KBM-7 (cell line): ENCODE data around the gene ZBED2.
"Not testable (repeated sequence)": the region's sequence is repeated elsewhere in the genome, so short reads cannot be mapped to it uniquely, and the experiment has no call there.

ENCODE experiments used
- DNase-seq: peaks from one replicate; pipeline ENCODE4 v3.0.0-alpha.2; 2015
- in situ Hi-C: fragments of 300-500 bp; cut with MboI; formaldehyde crosslinking; loops from 2 replicates; pipeline ENCODE4 v1.14.3; 2020; ENCODE audit warnings: low sequenced_read_pairs, low pct_unique_long_range_greater_than_20kb, mixed read lengths

Gene ZBED2

DNA sequence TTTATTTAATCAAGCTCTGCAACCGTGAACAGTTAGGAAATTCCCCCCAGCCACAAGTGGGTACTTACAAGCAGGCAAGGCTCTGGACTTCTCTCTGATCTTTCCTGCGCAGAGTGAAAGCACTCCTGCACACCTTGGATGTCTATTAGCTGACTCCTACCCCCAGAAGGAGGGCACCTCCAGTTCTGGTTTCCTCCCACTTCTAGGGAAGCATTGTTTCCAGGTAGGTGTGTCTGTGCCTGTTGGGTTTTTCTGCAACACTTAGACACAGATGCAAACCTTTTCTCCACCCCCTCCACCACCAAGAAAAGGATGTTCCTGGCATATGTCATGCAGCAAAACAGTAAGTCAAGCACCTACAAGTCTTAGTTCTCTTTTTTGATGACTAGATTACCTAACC lies at the start of gene ZBED2:
TSS of gene ZBED2 (minus strand) at position 115 of the 400 bp plus-strand sequence. CDS start 1,145 bp downstream, outside the sequence.
- no peak for DNase-seq
- in situ Hi-C loops = no loop called here

GRCh38 chr3:111639316-111639715 lies 44.2 kb upstream of the ZBED2 start:
- DNase-seq = no peak
- in situ Hi-C loops = no loop called here

DNA sequence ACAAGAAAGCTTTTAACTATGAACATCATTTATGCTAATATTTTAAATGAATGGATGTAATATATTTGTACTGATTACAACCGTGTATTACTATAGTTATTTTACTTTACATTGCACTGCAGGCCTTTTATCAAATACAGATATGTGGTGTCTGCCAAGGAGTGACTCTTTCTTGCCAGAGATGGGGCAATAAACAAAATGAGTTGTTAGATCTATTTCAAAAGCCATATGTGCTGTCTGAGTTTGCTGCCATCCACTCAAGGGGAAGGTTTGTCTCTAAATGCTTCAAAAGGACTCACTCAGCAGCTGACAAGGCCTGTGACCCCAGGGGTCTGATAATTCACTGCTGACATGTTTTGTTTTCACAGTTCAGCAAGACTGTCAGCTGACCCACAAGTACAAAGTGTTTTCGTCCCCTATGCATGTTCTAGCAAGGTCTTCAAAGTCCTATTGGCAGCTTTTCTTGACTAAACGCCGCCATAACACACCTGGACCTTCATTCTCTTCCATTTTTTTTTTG lies 41.3 kb upstream of the ZBED2 start:
- DNase-seq = no peak
- in situ Hi-C loops = no loop called here

DNA sequence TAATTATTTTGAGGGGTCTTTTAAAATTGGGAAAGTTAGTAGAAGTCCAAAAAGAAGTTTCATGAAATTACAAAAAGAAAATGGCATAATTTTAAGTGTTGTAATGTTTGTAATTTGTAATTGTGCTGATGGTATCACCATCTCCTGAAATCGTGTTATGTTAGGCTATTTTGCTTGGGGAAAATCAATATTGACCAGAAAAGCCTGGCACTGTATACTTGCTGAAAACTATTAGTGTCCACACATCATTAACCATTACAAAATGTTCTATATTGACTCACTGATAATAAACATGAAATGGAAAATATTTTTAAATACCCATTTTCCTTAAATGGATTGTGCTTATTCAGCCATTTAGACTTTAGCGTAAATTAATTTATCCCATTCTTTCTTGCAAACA lies 40.3 kb upstream of the ZBED2 start:
- DNase-seq = no peak
- in situ Hi-C loops = no loop called here

DNA sequence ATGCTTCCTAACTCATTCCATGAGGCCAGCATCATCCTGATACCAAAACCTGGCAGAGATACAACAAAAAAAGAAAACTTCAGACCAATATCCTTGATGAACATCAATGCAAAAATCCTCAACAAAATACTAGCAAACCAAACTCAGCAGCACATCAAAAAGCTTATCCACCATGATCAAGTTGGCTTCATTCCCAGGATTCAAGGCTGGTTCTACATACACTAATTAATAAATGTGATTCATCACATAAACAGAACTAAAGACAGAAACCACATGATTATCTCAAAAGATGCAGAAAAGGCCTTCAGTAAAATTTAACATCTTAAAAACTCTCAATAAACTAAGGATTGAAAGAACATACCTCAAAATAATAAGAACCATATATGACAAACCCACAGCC lies 35.5 kb upstream of the ZBED2 start:
- DNase-seq, in situ Hi-C loops: not testable (repeated sequence)

DNA sequence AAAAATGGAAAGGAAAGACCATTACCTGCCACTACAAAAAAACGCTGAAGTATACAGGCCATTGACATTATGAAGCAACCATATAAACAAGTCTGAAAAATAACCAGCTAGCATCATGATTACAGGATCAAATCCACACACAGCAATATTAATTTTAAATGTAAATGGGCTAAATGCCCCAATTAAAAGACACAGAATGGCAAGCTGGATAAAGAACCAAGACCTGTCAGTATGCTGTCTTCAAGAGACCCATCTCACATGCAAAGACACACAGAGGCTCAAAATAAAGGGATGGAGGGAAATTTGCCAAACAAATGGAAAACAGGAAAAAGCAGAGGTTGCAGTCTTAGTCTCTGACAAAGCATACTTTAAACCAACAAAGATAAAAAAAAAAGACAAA lies 33.9 kb upstream of the ZBED2 start:
- DNase-seq, in situ Hi-C loops: not testable (repeated sequence)

DNA sequence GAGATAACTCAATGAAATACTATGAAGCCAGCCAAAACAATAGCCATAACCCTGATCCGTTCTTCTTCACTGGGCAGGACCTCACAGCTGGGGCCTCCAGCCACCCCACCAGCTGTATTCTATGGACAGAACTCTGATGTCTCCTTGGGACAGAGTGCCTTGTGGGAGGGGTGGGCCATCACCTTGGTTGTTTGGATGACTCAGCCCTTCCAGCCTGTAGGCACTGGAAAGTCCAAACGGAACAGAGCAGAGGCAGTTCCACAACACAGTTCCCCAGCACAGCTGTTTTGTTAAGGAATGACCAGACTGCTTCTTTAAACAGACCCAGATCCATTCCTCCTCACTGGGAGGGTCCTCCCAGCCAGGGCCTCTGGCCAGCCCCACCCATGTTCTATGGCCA lies 31.9 kb upstream of the ZBED2 start:
- no peak for DNase-seq
- in situ Hi-C loops = no loop called here

DNA sequence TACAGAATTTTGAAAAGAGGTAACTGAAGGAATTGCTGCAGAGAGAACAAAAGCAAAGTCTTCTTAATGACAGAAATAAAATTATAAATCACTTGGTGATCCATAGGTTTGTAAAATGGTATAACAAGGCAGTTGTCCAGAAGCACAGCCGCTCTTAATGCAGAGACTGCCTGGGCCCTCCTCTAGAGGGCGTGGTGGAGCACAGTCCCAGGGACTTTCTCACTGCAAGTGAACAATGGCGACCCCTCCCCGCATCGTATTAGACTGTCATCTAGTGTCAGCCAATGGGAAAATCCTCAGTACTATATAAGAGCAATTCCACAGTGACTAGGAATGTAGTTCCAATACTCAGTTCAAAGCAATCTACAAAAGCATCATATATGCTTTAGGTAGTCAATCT lies 26.4 kb upstream of the ZBED2 start:
- in situ Hi-C loops = no loop called here

GRCh38 chr3:111619833-111620232 lies 24.7 kb upstream of the ZBED2 start:
- in situ Hi-C loops = no loop called here
- no peak for DNase-seq

More for the DNA sequence above, 26.4 kb upstream of the ZBED2 start:
- DNase-seq = peak; percentile 8

- in situ Hi-C loops = no loop called here
- DNase-seq = no peak
These were observed 23.8 kb upstream of the ZBED2 start for GRCh38 chr3:111618945-111619344.

DNA sequence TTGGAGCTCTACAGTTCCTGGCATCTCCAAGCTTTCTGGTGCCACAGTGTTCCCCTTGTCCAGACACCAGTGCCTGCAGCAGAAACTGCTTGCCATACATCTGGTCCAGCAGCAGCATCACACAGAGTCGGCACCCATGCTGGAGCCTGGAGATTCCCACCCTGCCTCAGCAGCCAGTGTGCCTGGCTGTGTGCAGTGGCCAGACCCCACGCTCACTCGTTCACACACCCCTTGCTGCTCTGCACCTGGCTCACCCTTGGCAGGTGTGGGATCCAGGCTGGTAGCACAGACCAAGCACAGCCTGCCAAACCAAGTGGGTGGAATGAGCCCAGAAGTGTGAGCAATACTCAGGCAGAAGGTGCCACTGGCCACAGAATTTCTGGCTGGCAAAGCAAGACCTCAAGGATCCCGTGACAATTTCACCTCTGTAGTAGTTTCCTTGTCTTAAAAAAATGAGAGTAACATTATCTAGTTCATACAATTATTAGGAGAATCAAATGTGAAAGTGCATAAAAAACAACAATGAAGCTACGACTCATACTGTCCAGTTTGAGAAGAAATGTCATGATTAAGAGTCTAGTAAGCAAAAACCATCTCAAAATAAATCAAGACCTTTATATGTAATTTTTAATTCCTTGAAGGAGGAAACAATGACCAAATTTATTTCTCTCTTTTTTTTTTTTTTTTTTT lies 22.9 kb upstream of the ZBED2 start:
- no peak for DNase-seq
- in situ Hi-C loops = no loop called here

GRCh38 chr3:111617406-111617805 lies 22.3 kb upstream of the ZBED2 start:
- no peak for DNase-seq
- in situ Hi-C loops = no loop called here

DNA sequence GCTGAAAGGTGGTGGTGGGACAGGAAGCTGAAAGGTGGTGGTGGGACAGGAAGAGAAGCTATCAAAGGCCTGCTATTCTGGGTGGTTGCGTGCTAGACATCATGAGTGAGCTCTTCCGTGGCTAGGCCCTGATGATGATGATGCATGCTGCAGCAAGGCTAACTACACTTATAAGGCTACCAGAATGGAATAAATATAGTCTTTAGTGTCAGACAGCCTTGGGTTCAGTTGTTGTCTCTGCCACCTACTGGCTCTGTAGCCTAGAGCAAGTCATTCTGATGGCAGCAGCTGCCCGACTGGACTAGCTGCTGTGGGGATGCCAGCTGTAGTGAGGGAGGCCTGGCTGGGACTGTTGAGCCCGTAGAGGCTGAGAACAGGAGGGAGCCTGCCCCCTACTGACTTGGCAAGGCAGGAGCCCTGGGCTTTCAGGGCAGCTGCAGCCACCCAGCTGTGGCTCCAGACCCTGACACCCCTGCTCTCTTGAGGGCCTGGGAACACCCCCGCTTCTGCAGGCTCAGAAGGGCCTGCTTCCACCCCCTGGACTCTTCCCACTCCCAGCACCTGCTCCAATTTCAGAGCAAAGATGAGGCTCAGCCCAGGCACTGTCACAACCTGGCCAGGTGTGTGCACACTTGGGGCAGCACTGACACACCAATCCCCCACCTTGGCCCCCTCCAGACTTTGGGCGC lies 21.4 kb upstream of the ZBED2 start:
- DNase-seq = no peak
- in situ Hi-C loops = no loop called here

GRCh38 chr3:111615880-111616279 lies 20.7 kb upstream of the ZBED2 start:
- in situ Hi-C loops = no loop called here
- DNase-seq = no peak

- in situ Hi-C loops = no loop called here
- no peak for DNase-seq
These were observed 18.1 kb upstream of the ZBED2 start for GRCh38 chr3:111613294-111613693.

DNA sequence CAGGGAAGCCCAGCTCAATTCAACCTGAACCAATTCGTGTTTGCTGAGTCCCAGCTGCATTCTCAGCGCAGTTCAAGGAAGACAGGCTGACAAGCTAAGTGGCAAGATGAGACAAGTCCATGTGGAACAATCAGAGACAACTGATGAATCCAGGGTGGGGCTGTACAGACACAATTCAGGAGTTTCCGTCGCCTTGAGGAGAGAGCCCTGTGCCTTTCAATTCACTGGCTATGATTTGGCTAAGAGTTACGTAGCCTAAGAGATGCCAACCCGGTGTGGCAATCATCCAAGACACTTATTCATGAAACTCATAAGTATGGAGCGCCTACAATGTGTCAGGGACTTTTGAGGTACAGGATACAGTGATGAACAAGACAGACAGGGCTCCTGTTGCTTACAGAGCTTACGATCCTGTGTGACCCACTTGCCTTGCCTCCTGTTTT lies 15.5 kb upstream of the ZBED2 start:
- in situ Hi-C loops = no loop called here
- DNase-seq = no peak

DNA sequence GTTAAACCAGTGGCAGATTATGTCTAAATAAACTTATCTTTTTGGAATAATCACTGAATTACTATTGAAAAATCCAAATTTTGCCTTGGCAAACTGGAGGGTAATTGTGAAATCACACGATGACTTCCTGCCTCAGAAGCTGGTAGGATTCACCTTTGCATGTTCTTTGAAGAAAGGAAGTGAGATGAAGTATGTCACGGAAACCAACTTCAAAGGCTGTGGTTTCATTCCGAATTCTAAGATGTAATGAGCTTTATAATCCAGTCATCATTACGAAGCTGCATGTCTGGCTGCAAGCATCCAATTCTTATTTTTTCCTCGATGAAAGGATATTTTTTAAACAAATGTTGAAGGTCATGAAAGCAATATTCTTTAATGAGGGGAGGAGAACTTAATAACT lies 15.0 kb upstream of the ZBED2 start:
- peak; percentile 2 for DNase-seq
- in situ Hi-C loops = no loop called here

DNA sequence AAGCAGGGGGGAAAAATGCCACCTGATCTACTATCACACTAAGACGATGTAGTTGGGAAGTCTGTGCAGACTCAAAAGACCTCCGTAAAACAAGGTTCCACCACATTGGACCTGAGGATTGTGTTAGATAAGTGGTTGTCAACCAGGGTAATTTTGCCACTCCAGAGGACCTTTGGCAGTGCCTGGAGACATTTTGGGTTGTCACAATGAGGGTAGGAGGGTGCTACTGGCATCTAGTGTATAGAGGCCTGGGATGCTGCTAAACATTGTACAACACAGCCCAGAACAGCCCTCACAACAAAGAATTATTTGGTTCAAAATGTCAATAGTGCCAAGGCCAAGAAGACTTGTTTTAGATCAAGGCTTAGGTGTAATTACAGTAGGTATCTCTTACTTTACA lies 14.6 kb upstream of the ZBED2 start:
- in situ Hi-C loops = no loop called here
- DNase-seq = no peak

DNA sequence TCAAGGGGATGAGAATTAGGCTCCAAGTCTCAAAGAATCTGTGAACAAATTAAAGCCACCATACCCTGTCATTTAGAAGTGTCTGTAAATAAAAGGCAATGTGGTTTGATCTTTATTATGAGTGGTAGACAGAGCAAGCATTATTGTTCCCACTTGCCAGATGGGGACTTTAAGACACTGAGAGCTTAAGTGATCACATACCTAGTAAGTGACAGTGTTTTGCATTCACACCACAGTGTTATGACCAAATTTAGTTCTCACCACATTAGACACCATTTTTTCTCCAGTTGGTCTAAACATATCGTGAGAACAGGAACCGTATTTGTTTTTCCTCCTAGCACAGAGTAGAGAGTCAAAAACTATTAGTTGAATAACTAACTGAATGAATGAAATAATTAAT lies 13.2 kb upstream of the ZBED2 start:
- in situ Hi-C loops = no loop called here
- DNase-seq = no peak

GRCh38 chr3:111607240-111607920 lies 12.2 kb upstream of the ZBED2 start:
- in situ Hi-C loops = no loop called here
- no peak for DNase-seq
